Mucosa of descending colon (tissue), 3 donors: Measurements from ENCODE around the gene PRR16. TPM values are rescaled to one million over a fixed set of nuclear protein-coding genes. Genes with fewer than 3 reads are reported as not detected.

Experiments
- ATAC-seq: fragments of 200-7000 bp; cut with Tn5 transposase; one replicate; pipeline ENCODE4 v1.9.1; 2020; ENCODE audit warnings: mild to moderate bottlenecking, moderate library complexity
- DNase-seq, 3 donors: peaks; one replicate each; pipeline ENCODE4 v3.0.0-alpha.2; 2020
- H3K36me3 ChIP-seq: fragments of 200-600 bp; one replicate; pipeline ENCODE4 v1.8.0; 2021; ENCODE audit warnings: low read depth, mild to moderate bottlenecking
- H3K4me1 ChIP-seq: fragments of 200-600 bp; one replicate; pipeline ENCODE4 v1.8.0; 2021; ENCODE audit warnings: low read depth, mild to moderate bottlenecking
- H3K4me3 ChIP-seq: fragments of 200-600 bp; one replicate; pipeline ENCODE4 v1.8.0; 2021; ENCODE audit warnings: mild to moderate bottlenecking
- H3K9me3 ChIP-seq: fragments of 200-600 bp; one replicate; pipeline ENCODE4 v1.8.0; 2021; ENCODE audit warnings: mild to moderate bottlenecking
- intact Hi-C, 2 donors: fragments of 100-400 bp; cut with DNase I in 1 of 2; cut with micrococcal nuclease in 1 of 2; formaldehyde crosslinking; loops; one replicate each; pipeline versions ENCODE4 v1.11.0 to v1.11.1; 2022; cut with DNase I, micrococcal nuclease
- total RNA-seq, 3 donors: library from RNA; stranded (reverse); fragmentation: NEBNext Ultra II Directional in 2 of 3; extraction: Animal tissue kit (Norgen Biotek cat#: 25700) in 2 of 3; gene quantifications; one replicate each; pipeline versions ENCODE4 v1.2.1 to v1.2.4, GENCODE V29; 2021 to 2023
- TF ChIP-seq, protein P1 (sequence below): fragments of 200-600 bp; IDR thresholded peaks from one replicate; pipeline ENCODE4 v1.8.0; 2022; ENCODE audit warnings: antibody characterized with exemption, mild to moderate bottlenecking
- donor health status: DM: no; HTN: no; CAD: no; lungs with moderate emphysema.
- donor health status: DM: no; HTN: no; CAD: no.
- donor health status: DM: no; HTN: yes; CAD: no.

The PRR16 gene
- total RNA-seq, 3 donors from 2014 or later, result 0.69 to 2.9 (median 1.9) TPM

DNA sequence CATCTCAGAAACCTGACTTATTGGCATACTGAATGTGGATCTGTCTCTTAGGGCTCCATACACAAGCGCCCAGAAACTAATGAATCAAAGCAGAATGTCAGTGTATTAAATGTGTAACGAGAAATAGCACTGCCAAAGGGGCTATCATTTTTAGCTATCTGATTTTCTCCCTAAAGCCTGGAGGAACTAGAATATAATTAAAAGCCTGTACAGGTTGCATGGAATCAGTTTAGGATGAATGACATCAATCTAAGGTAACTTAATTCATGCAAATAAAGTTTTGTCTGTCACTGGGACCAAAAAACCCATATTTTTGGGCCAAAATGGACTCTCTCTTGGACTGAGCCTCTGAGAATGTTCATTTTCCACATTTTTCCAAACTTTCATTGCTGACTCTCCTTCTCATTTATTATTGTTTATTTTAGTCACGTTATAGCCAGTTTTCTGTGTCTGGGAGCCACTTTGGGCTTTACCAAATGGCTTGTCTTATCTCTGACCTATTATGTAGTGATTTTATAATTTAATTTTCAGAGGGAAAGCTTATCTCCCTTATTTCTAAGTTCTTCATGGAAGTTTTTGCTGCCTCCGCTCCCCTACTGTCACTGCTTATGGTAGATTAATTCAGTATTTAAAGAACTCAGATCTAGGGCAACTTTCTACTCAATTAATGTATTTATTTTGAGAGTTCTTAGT lies 47.0 kb downstream of the PRR16 start:
- intact Hi-C loops, result no loop called here

GRCh38 chr5:120512068-120512467 lies 48.0 kb downstream of the PRR16 start:
- intact Hi-C loops, result no loop called here
- TF ChIP-seq, protein P1, sequence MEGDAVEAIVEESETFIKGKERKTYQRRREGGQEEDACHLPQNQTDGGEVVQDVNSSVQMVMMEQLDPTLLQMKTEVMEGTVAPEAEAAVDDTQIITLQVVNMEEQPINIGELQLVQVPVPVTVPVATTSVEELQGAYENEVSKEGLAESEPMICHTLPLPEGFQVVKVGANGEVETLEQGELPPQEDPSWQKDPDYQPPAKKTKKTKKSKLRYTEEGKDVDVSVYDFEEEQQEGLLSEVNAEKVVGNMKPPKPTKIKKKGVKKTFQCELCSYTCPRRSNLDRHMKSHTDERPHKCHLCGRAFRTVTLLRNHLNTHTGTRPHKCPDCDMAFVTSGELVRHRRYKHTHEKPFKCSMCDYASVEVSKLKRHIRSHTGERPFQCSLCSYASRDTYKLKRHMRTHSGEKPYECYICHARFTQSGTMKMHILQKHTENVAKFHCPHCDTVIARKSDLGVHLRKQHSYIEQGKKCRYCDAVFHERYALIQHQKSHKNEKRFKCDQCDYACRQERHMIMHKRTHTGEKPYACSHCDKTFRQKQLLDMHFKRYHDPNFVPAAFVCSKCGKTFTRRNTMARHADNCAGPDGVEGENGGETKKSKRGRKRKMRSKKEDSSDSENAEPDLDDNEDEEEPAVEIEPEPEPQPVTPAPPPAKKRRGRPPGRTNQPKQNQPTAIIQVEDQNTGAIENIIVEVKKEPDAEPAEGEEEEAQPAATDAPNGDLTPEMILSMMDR, result no peak
- no peak for ATAC-seq
- Histone ChIP-seq H3K36me3 (no peaks in the 10 kb centered on the region), H3K4me3 (no peak overlapping the region), H3K9me3 (no peaks in the 10 kb centered on the region), H3K4me1 (no peaks in the 10 kb centered on the region)
- DNase-seq, result no peak

More for the DNA sequence above, 47.0 kb downstream of the PRR16 start:
- Histone ChIP-seq H3K4me1 (no peaks in the 10 kb centered on the region), H3K4me3 (no peak overlapping the region), H3K9me3 (no peaks in the 10 kb centered on the region), H3K36me3 (no peaks in the 10 kb centered on the region)
- ATAC-seq (no peak), DNase-seq (no peak)
- TF ChIP-seq, protein P1, result no peak

DNA sequence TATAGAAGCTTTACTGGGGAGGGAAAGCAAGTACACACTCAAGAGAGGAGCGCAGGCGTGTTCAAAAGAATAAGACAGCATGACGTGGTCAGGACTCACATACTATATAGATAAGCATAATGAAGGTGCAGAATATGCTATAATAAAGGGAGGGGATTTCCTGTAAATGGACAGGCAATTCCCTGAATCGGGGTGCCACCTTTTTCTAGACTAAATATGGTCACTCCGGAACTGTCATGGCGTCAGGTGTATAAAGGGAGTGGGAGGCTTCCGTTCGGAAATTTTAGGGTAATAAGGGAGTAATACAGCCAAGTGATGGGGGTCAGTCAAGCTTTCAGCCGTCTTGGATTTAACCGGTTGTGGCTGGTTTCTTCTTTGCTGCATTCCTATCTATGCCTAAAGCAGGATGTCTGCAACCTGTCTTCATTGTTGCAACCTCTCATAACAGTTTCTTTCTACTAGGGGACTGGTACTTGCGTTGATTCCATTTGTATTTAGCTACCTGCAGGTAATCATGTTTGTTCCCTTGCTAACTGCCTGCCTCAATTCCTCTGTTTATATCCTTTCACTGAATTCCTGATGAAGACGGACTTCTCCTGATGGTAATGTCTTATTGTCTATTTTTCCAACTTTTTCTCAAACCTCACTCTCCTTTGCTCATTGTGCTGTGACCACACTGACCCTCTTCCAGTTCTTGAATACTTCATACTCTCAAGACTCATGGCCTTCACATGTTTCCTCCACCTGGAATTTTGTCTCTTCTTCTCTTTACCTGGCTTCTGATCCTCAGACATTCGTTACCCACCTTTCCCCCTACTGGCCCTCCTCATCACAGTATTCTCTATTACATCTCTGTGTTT lies 48.9 kb downstream of the PRR16 start:
- no peak for ATAC-seq
- no peaks in the 10 kb centered on the region for H3K36me3 ChIP-seq
- no peaks in the 10 kb centered on the region for H3K9me3 ChIP-seq
- no peaks in the 10 kb centered on the region for H3K4me1 ChIP-seq
- TF ChIP-seq, protein P1, result no peak
- H3K4me3 ChIP-seq, result no peak overlapping the region
- no peak for DNase-seq
- intact Hi-C loops, result no loop called here

DNA sequence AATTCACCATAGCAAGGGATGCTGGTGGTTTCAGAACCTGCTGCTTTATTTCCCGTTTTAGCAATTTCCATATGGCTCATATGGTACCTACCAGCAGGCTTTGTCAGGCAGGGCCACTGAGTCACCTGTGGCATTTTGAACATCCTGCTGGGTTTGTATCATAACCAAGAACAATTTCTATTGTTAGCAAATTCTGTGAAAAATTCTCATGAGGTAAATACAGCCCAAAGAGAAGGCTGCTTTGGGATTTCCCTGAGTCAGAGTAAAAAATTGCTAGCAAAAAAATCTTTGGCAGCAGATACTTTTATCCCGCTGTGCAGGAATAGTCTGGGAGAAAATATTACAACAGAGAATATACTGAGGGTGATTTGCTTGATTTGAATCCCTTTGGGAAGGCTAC lies 52.7 kb downstream of the PRR16 start:
- intact Hi-C loops, result no loop called here
- TF ChIP-seq, protein P1, result no peak
- no peaks in the 10 kb centered on the region for H3K4me1 ChIP-seq
- no peak for DNase-seq
- H3K4me3 ChIP-seq, result no peak overlapping the region
- no peak for ATAC-seq
- H3K9me3 ChIP-seq, result no peaks in the 10 kb centered on the region
- H3K36me3 ChIP-seq, result no peaks in the 10 kb centered on the region

GRCh38 chr5:120517607-120518252 lies 53.6 kb downstream of the PRR16 start:
- Histone ChIP-seq H3K9me3 (no peaks in the 10 kb centered on the region), H3K4me3 (no peak overlapping the region), H3K36me3 (no peaks in the 10 kb centered on the region), H3K4me1 (no peaks in the 10 kb centered on the region)
- TF ChIP-seq, protein P1, result no peak
- ATAC-seq (no peak), DNase-seq (no peak)
- intact Hi-C loops, result no loop called here
